ENCODE results near the gene ARHGAP20.

ARHGAP20 gene

GRCh38 chr11:110599207-110599606 lies 113.0 kb downstream of the ARHGAP20 start:
- DNase-seq = no peak

DNA sequence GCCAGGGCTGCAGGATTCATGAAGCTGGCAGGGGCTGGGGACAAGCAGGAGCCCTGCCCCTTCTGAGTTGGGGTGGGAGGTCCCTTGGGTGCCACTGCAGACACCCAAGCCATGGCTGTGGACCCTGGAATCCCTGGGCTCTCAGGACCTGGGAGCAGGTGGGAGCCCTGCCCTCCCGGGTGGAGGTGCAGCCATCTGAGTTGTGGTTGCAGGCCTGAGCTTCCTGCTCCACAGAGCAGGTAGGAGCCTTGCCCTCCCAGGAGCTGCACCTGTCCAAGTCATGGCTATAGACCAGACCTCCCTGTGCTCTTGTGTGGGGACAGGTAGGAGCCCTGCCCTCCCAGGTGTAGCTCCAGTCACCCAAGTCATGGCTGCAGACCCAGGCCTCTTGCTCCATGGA lies 113.5 kb downstream of the ARHGAP20 start:
- no peak for DNase-seq

DNA sequence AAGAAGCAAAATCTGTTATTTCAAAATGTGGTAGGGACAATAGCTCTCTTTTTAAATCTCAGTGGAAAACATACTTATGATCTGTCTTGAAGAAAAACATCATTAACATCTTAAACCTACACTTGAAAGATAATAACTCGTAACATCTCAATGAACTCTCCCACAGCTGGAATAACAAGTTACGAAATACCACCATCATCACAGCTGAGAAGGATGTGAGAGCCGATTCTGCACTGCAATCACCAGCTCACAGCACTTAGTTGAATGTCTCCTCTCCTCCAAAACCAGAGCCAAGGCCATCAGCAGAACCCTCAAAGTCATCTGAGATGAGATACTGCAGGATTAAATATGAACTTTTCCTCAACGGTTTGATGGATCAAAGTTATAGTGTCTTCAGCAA lies 124.3 kb downstream of the ARHGAP20 start:
- no peak for DNase-seq

GRCh38 chr11:110587129-110587528 lies 125.1 kb downstream of the ARHGAP20 start:
- DNase-seq = no peak

- no peak for DNase-seq
These were observed 128.1 kb downstream of the ARHGAP20 start for GRCh38 chr11:110584150-110584549.

DNA sequence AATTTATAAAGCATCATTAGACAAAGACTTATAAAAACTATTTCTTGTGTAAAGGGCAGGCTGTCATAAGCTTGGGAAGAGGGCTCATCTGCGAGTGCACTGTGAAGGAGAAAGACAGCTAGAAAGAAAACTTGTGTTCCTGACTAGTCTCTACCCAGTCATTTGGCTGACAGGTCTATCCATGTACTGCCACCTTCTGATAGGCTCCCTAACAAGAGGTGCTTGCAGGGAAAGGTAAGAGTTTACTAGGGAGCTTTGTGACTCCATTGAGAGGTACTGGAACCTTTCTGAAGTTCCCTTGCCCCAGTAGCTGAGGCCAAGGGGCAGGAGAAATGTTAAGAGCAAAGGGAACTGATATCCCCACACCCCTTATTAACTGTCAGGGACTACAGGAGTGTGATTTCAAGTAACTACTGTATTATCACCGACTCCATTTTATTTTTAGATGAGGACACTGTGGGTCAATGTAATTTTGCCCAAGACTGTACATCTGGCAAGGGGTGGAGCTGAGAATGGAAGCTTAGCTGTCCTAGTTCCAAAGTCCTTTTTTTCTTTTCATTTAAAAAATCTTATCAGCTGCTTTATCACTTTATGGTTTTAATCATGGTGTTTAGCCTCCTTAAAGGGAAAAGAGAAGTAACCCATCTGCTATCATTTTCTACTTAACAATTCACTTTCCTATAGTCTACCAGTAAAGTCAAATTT lies 129.4 kb downstream of the ARHGAP20 start:
- DNase-seq = no peak

DNA sequence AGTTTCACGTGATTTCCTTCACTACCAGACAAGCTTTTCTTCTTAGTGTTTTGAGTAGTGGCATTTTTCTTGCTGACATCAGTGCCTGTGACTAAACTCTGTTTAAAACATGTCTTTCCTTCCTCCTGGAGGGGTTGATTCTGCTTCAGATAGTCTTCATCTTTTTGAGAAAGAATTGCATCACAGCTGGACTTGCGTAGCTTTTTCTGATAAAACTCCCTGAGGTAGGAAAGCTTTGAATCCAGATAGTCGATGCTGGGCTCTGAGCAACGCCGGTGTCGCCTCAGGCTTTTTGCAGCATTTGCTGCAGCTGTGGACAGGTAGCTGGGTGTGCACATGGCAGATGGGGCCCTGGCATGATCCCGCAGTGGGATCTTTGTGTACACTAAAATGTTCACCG lies 131.7 kb downstream of the ARHGAP20 start:
- DNase-seq = no peak

DNA sequence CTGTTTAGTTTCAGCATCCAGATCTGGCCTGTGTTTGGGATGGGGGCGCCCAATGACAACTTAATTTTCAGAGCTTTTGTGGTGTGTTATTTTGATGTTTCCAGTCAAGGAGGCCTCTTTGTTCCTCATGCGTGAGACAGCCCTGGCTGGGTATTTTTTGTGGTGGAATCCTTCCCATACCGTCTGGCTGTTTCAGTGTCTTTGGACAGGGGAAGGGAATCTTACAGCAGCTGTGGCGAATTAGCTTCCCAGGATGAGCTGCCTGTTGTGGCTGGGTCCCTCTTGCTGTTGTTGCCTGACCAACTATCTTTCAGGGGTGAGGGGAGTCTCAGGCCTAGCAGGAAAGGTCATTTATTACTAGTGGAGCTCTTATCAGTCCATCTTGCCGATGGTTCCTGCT lies 138.8 kb downstream of the ARHGAP20 start:
- no peak for DNase-seq

- no peak for DNase-seq
These were observed 141.0 kb downstream of the ARHGAP20 start for GRCh38 chr11:110571081-110571720.

DNA sequence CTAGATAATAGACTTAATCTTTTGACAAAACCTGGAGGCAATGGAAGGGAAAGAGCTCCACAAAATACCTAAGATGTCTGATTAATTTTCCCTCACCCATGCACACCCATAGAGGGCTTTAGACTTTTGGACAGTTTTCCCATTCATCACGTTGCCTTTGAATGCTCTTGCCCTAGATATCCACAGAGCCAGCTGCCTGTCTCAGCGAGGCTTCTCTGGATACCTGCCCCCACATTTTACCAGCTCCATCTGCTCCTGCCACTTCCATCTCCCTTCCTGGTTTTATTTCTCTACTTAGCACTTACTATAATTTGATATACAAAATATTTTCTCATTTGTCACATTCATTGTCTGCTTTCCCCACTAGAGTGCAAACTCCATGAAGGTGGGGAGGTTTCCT lies 145.7 kb downstream of the ARHGAP20 start:
- no peak for DNase-seq

GRCh38 chr11:110565357-110566336 lies 146.6 kb downstream of the ARHGAP20 start:
- no peak for DNase-seq

GRCh38 chr11:110564676-110565356 lies 147.4 kb downstream of the ARHGAP20 start:
- DNase-seq = no peak

DNA sequence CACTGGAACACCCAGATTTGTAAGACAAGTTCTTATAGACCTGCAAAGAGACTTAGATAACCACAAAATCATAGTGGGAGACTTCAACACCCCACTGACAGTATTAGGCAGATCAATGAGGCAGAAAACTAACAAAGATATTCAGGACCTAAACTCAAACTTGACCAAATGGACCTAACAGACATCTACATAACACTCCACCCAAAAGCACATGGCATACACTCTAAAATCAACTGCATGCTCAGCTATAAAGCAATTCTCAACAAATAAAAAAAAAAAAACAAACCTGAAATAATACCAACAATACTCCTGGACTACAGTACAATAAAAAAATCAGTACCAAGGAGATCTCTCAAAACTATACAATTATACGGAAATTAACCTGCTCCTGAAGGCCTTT lies 167.5 kb downstream of the ARHGAP20 start:
- no peak for DNase-seq

GRCh38 chr11:110538154-110538553 lies 174.1 kb downstream of the ARHGAP20 start:
- DNase-seq = no peak

- DNase-seq = no peak
These were observed 181.1 kb downstream of the ARHGAP20 start for GRCh38 chr11:110530900-110531741.

- DNase-seq = peak; percentile 32
These were observed 183.2 kb downstream of the ARHGAP20 start for GRCh38 chr11:110529043-110529442.

DNA sequence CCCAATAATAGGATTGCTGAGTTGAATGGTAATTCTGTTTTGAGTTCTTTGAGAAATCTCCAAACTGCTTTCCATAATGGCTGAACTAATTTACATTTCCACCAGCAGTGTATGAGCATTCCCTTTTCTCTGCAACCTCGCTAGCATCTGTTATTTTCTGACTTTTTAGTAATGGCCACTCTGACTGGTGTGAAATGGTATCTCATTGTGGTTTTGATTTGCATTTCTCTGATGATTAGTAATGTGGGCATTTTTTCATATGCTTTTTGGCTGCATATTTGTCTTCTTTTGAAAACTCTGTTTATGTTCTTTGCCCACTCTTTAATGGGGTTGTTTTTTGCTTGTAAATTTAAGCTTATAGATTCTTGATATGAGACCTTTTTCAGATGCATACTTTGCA lies 185.1 kb downstream of the ARHGAP20 start:
- no peak for DNase-seq
